Stomach (tissue), 9 donors: ENCODE results near the gene AGBL4. TPM values are rescaled to one million over a fixed set of nuclear protein-coding genes. Genes with fewer than 3 reads are reported as not detected.

Source experiments
- DNase-seq, 2 donors: peaks; one replicate each; pipeline versions ENCODE4 v3.0.0 to v3.0.0-alpha.2; 2013 to 2019
- H3K27ac ChIP-seq, 5 donors: fragments of 200-600 bp in 4 of 5; sonication (generic) in 4 of 5; one replicate each; pipeline ENCODE4 v1.5.1; 2013 to 2019; ENCODE audit warnings: mild to moderate bottlenecking in 1 of 5, moderate library complexity in 1 of 5
- H3K27me3 ChIP-seq, 3 donors: fragments of 200-600 bp; sonication (generic); one replicate each; pipeline ENCODE4 v1.5.1; 2017 to 2019; ENCODE audit warnings: mixed run types in 1 of 3
- H3K36me3 ChIP-seq, 4 donors: fragments of 200-600 bp; sonication (generic); 1 replicate in 3 of 4; 2 replicates in 1 of 4; pipeline ENCODE4 v1.5.1; 2016 to 2019
- H3K4me1 ChIP-seq, 4 donors: fragments of 200-600 bp; sonication (generic); one replicate each; pipeline ENCODE4 v1.5.1; 2016 to 2019
- H3K4me3 ChIP-seq, 4 donors: fragments of 200-600 bp; sonication (generic) in 3 of 4; one replicate each; pipeline ENCODE4 v1.5.1; 2016 to 2019; ENCODE audit warnings: mild to moderate bottlenecking in 1 of 4
- H3K9me3 ChIP-seq, 4 donors: fragments of 200-600 bp; sonication (generic); one replicate each; pipeline ENCODE4 v1.5.1; 2016 to 2019
- EP300 ChIP-seq: sonication (generic); formaldehyde crosslinking; IDR thresholded peaks from one replicate; pipeline ENCODE4 v1.6.1; 2017; ENCODE audit warnings: antibody characterized with exemption
- POLR2A ChIP-seq, 4 donors: fragments of 450-650 bp; IDR thresholded peaks; one replicate each; pipeline ENCODE4 v1.6.1; 2016; ENCODE audit warnings: antibody characterized with exemption in 4 of 4, control low read depth in 2 of 4, mild to moderate bottlenecking in 1 of 4, moderate library complexity in 1 of 4
- POLR2AphosphoS5 ChIP-seq, 3 donors: sonication (generic); formaldehyde crosslinking; IDR thresholded peaks; one replicate each; pipeline ENCODE4 v1.6.1; 2016; ENCODE audit warnings: antibody characterized with exemption in 3 of 3
- WGBS, 5 donors: extraction: QIAGEN DNeasy Blood & Tissue Kit in 3 of 5; methylation state at CpG; one replicate each; pipeline versions ENCODE4 v1.1.5 to v1.1.7; 2013 to 2018; 5-methylcytosine and 5-hydroxymethylcytosine counted together
- intact Hi-C: fragments of 100-400 bp; cut with DNase I; formaldehyde crosslinking; loops from one replicate; pipeline ENCODE4 v1.15.1; 2023; ENCODE audit warnings: low total_unique reads
- polyA plus RNA-seq, 3 donors: library from polyadenylated mRNA; stranded (reverse); fragments of 200-250 nt; gene quantifications; one replicate each; pipeline ENCODE4 v1.2.3, GENCODE V29; 2013
- total RNA-seq, 5 donors: library from RNA; depleted of rRNA; stranded (reverse); fragments of >200 nt; gene quantifications; one replicate each; pipeline versions ENCODE4 v1.1.0 to v1.2.3, GENCODE V29; 2014 to 2016
- TF ChIP-seq, protein P1 (sequence below), 7 experiments: fragments of 450-650 bp in 4 of 7; fragments of 200-600 bp in 3 of 7; sonication (generic) in 3 of 7; IDR thresholded peaks; one replicate each; pipeline ENCODE4 v1.5.1; 2016 to 2019; ENCODE audit warnings: antibody characterized with exemption in 7 of 7, control low read depth in 2 of 7, mild to moderate bottlenecking in 1 of 7
- donor health status: healthy with polysubstance abuse.
- donor health status: Bipolar disorder and iron deficiency.
- donor health status: healthy.

AGBL4 gene
- total and polyA plus RNA-seq, 8 donors, result 0.92 TPM; not detected in 7

- WGBS, 5 donors, result 41 to 61% (median 45%) methylated on average over 4 of the region's 4 CpGs
- Histone ChIP-seq H3K4me1 (no peaks in the 10 kb centered on the region), H3K27ac (no peak overlapping the region), H3K4me3 (no peak overlapping the region), H3K36me3 (no peaks in the 10 kb centered on the region), H3K27me3 (no peaks in the 10 kb centered on the region), H3K9me3 (no peaks in the 10 kb centered on the region)
- intact Hi-C loops, result loop anchor here (10.0 kb wide), 1 partner anchor 143 kb away; no protein-coding TSS in a partner anchor
- no peak for TF ChIP-seq POLR2AphosphoS5 (IDR thresholded peaks at IDR 0.05)
- TF ChIP-seq, protein P1, sequence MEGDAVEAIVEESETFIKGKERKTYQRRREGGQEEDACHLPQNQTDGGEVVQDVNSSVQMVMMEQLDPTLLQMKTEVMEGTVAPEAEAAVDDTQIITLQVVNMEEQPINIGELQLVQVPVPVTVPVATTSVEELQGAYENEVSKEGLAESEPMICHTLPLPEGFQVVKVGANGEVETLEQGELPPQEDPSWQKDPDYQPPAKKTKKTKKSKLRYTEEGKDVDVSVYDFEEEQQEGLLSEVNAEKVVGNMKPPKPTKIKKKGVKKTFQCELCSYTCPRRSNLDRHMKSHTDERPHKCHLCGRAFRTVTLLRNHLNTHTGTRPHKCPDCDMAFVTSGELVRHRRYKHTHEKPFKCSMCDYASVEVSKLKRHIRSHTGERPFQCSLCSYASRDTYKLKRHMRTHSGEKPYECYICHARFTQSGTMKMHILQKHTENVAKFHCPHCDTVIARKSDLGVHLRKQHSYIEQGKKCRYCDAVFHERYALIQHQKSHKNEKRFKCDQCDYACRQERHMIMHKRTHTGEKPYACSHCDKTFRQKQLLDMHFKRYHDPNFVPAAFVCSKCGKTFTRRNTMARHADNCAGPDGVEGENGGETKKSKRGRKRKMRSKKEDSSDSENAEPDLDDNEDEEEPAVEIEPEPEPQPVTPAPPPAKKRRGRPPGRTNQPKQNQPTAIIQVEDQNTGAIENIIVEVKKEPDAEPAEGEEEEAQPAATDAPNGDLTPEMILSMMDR (IDR thresholded peaks at IDR 0.05), result peak in 4 of 7 experiments; percentile 61 to 71 (median 65)
- peak; percentile 71 to 86 for DNase-seq
These were observed 1206.1 kb downstream of the AGBL4 start for GRCh38 chr1:48817505-48818114.

DNA sequence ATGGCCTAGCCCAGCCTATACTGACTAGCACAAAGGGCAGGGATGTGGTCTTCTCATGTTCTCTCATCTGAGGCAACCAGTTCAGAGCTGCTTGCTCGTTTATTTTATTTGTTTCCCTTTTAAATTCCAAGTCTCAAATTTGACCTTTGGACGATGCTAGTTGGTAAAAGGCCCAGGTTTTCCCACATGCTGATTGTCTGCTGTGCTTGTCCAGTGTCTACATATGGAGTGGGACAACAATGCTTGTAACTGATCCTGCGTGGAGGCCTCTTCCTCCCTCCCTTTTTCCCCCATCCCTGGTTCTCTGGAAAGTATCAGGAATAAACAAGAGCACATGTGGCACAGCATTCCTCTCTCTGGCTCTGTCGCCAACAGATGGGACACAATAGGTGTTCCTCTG lies 1213.0 kb downstream of the AGBL4 start:
- peak in 1 of 2 donors; percentile 34 for DNase-seq
- 33 to 47% (median 44%) methylated on average over 4 of the region's 4 CpGs for WGBS, 5 donors
- no peak overlapping the region for H3K4me3 ChIP-seq
- peaks cover 0 to 5% (median 0%) of the 10 kb centered on the region in 4 donors for H3K4me1 ChIP-seq
- H3K36me3 ChIP-seq, result no peaks in the 10 kb centered on the region
- no peaks in the 10 kb centered on the region for H3K9me3 ChIP-seq
- TF ChIP-seq POLR2AphosphoS5 (IDR thresholded peaks at IDR 0.05), result no peak
- no peak for TF ChIP-seq POLR2A (IDR thresholded peaks at IDR 0.05)
- TF ChIP-seq EP300, result no peak
- TF ChIP-seq, protein P1 (IDR thresholded peaks at IDR 0.05), result no peak
- no peaks in the 10 kb centered on the region for H3K27me3 ChIP-seq
- intact Hi-C loops, result loop anchor here (10.0 kb wide), 1 partner anchor 136 kb away; no protein-coding TSS in a partner anchor
- H3K27ac ChIP-seq, result no peak overlapping the region

GRCh38 chr1:48808496-48808895 lies 1215.3 kb downstream of the AGBL4 start:
- no peak for TF ChIP-seq EP300
- TF ChIP-seq, protein P1 (IDR thresholded peaks at IDR 0.05), result no peak
- TF ChIP-seq POLR2AphosphoS5 (IDR thresholded peaks at IDR 0.05), result no peak
- no peak for TF ChIP-seq POLR2A (IDR thresholded peaks at IDR 0.05)
- Histone ChIP-seq H3K9me3 (no peaks in the 10 kb centered on the region), H3K4me1 (peaks cover 0 to 5% (median 0%) of the 10 kb centered on the region in 4 donors), H3K27me3 (no peaks in the 10 kb centered on the region), H3K27ac (no peak overlapping the region), H3K36me3 (no peaks in the 10 kb centered on the region), H3K4me3 (no peak overlapping the region)
- DNase-seq, result no peak
- WGBS, 5 donors, result 65 to 85% (median 77%) methylated on average over 3 of the region's 3 CpGs
- intact Hi-C loops, result no loop called here

DNA sequence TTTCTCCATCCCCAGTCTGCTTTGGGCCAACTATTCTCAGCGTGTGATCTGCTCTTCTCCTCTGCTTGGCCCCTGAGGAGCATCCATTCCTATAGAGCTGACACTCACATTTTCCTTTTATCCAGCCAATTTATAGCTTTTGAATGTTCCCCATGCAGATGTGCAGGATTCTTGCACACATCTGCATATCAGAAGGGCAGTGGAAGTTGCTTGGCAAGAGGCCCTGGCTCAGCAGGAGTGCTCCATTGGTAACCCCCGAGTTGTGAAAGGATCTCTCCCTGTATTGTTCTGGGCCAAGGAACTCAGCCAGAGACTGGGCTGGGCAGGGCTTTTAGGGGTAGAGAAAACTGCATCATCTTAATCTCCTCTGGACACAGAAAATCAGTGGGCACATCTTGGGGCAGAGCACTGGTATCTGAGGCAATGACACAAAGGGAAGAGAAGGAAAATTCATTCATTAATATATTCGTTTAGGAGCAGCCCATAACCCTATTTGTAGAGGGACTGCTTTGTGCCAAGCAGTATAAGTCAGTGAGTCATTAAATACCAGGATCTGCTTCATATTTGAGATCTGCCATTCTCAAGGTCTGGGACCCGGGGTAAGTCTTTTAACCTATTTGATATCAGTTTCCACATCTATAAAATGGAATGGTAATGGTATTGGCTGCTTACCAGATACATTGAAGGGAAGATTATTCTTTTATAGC lies 1216.0 kb downstream of the AGBL4 start:
- DNase-seq, result peak in 1 of 2 donors; percentile 20
- no peak overlapping the region for H3K4me3 ChIP-seq
- intact Hi-C loops, result no loop called here
- peaks cover 0 to 5% (median 0%) of the 10 kb centered on the region in 4 donors for H3K4me1 ChIP-seq
- no peaks in the 10 kb centered on the region for H3K36me3 ChIP-seq
- H3K9me3 ChIP-seq, result no peaks in the 10 kb centered on the region
- H3K27ac ChIP-seq, result no peak overlapping the region
- TF ChIP-seq, protein P1 (IDR thresholded peaks at IDR 0.05), result no peak
- no peak for TF ChIP-seq EP300
- TF ChIP-seq POLR2A (IDR thresholded peaks at IDR 0.05), result no peak
- TF ChIP-seq POLR2AphosphoS5 (IDR thresholded peaks at IDR 0.05), result no peak
- H3K27me3 ChIP-seq, result no peaks in the 10 kb centered on the region
- 37 to 56% (median 53%) methylated on average over 4 of the region's 4 CpGs for WGBS, 5 donors
